Activated T-helper 17 cell treated with anti-CD3 and anti-CD28 coated beads, Interleukin-2, amount 50 U/mL, for 72 hours (primary cell): ENCODE data around the gene AREG. TPM values are rescaled to one million over a fixed set of nuclear protein-coding genes. Genes with fewer than 3 reads are reported as not detected.

Experiments
- ATAC-seq: fragments of 150-1000 bp; cut with Tn5 transposase; replicated peaks from 2 replicates; pipeline ENCODE4 v1.10.0; 2021; ENCODE audit warnings: mild to moderate bottlenecking, moderate library complexity
- H3K27ac Mint-ChIP-seq: one replicate; pipeline ENCODE4 v1.8.0; 2022; ENCODE audit warnings: mixed read lengths
- H3K27me3 Mint-ChIP-seq: one replicate; pipeline ENCODE4 v1.8.0; 2022; ENCODE audit warnings: mixed read lengths
- H3K36me3 Mint-ChIP-seq: one replicate; pipeline ENCODE4 v1.8.0; 2022; ENCODE audit warnings: low read depth, mild to moderate bottlenecking, mixed read lengths
- H3K4me1 Mint-ChIP-seq: one replicate; pipeline ENCODE4 v1.8.0; 2022; ENCODE audit warnings: mixed read lengths
- H3K4me3 Mint-ChIP-seq: one replicate; pipeline ENCODE4 v1.8.0; 2022; ENCODE audit warnings: mild to moderate bottlenecking, mixed read lengths
- H3K9me3 Mint-ChIP-seq: one replicate; pipeline ENCODE4 v1.8.0; 2022; ENCODE audit warnings: mixed read lengths
- total RNA-seq, 2 donors: library from RNA; stranded (reverse); gene quantifications; one replicate each; pipeline ENCODE4 v1.2.3, GENCODE V29; 2022

Gene AREG
- total RNA-seq, 2 donors from 2014 or later = 0.80 to 0.85 TPM

DNA sequence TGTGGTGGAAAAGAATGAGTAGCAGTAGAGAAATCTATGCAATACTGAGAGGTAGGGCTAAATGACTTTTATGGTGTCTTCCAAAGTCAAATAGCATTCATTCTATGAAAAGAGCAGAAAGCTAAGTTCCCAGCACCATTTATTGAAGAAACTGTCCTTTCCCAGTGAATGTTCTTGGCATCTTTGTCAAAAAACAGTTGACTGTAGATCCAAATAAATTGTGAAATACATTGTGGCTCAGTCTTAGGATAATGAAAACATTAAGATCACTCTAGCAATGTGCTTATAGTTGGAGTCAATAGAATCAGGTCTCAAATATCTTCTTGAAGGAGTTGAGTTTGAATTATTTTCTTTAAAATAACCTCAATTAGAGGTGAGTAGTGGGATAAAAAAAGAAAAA is 19.4 kb downstream of the AREG start:
- Mint-ChIP-seq H3K27me3 (peaks cover 12% of the 10 kb centered on the region), H3K4me3 (no peak overlapping the region), H3K9me3 (no peaks in the 10 kb centered on the region), H3K36me3 (no peaks in the 10 kb centered on the region), H3K27ac (no peak overlapping the region), H3K4me1 (no peaks in the 10 kb centered on the region)
- no peak for ATAC-seq

DNA sequence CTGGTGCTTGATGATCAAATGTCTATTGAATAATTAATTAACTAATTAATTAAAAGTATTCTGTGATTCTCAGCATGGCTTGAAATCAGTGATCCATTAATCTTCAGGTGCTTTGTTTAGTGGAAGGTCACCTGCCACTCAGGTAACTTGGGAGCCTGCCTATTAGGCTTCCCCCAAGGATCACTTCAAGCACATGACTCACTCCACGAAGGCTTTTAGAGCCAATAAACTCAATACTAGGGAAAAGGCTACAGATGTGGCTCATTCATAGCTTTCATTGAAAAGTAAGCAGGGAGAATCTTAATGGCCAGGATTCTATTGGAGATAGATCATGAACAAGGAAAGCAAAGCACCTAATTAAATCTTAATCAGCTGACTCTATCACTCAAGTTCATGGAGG is 21.3 kb downstream of the AREG start:
- no peaks in the 10 kb centered on the region for H3K9me3 Mint-ChIP-seq
- no peak for ATAC-seq

DNA sequence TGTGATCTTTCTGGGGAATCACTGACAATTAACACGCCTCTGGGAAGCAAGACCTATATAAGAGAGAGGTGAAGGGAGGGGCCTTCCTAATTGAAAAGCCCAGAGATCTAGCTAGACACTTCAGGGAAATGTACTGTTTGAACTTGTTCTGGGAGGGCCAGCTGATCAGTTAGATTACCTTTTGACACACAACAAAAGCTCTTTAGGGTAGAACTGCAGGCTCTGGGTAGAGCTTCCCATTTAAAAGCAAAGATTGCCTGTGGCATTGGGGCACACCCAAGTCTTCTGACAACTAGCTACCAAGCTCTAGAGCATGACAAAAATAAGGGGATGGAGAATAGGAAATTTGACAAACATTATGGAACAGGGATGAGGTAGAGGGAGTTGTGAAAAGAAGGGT is 26.3 kb downstream of the AREG start:
- Mint-ChIP-seq H3K36me3 (no peaks in the 10 kb centered on the region), H3K4me1 (no peaks in the 10 kb centered on the region), H3K27ac (no peak overlapping the region), H3K4me3 (no peak overlapping the region), H3K27me3 (peaks cover 15% of the 10 kb centered on the region), H3K9me3 (no peaks in the 10 kb centered on the region)
- no peak for ATAC-seq

More for the DNA sequence above, 21.3 kb downstream of the AREG start:
- H3K27ac Mint-ChIP-seq = no peak overlapping the region
- no peaks in the 10 kb centered on the region for H3K36me3 Mint-ChIP-seq
- no peak overlapping the region for H3K4me3 Mint-ChIP-seq
- peaks cover 5% of the 10 kb centered on the region for H3K27me3 Mint-ChIP-seq
- H3K4me1 Mint-ChIP-seq = no peaks in the 10 kb centered on the region

DNA sequence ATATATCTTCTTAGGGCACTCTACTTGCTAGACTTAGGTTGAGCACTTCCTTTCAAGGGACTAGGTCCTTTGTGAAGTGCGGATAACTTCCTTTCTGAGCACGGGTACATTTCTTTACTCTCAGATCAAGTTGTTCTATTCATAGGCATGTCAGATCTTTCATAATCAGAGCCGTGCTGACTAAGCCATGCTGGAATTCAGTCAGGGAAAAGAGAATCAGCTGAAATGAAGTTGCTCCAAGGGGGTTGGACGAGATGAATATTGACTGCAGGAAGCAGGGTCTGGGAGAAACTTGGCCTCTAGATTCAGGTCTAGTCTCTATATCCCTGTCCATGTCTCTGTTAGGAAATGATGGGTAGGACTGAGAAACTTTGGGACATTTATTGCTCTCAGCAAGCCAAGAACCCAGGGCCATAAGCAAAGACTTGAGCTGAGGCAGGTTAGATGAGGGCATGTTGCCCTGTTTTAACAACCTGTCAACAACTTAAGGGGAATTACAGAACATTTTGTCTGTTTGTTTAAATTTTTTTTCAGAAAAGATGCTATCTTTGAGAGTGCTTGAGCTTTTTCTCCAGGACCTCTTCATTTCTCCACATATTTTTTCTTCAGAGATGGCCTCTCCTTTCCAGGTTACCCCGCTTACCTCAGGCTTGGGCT is 28.3 kb downstream of the AREG start:
- Mint-ChIP-seq H3K36me3 (no peaks in the 10 kb centered on the region), H3K27me3 (peaks cover 16% of the 10 kb centered on the region), H3K9me3 (no peaks in the 10 kb centered on the region), H3K27ac (no peak overlapping the region), H3K4me3 (no peak overlapping the region), H3K4me1 (no peaks in the 10 kb centered on the region)
- no peak for ATAC-seq

DNA sequence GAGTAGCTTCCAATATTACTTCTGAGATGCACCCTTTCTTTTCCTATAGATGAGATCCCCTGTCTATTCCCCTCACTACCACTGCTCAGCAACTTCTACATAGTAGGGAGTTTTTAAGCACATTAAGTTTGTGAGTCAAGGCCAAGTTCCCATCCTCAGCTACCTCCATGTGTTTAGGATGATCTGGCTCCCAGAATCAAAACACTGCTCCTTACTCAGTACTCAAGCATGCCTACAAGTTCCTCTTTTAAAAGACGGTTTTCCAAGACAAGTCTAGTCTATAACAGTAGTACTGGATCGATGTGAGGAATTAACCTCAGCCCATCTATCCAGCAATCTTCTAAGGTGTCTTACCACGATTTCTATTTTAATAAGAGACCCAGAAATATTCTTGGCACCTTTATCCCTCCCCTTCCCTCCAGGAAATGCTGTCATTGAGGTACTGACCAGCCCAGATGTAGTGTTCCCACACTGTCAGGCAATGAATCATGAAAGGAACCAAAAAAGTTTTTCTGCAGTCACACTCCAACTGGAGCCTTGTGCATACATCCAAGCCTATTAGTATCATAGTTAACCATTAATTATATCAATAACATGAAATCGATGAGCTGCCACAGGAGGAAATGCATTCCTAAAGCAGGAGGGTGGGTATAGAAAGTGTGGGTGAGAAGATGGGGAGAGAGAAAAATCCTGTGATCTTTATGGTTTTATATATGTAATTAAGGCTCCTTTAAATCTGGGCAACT is 29.6 kb downstream of the AREG start:
- Mint-ChIP-seq H3K36me3 (no peaks in the 10 kb centered on the region), H3K4me3 (no peak overlapping the region)

DNA sequence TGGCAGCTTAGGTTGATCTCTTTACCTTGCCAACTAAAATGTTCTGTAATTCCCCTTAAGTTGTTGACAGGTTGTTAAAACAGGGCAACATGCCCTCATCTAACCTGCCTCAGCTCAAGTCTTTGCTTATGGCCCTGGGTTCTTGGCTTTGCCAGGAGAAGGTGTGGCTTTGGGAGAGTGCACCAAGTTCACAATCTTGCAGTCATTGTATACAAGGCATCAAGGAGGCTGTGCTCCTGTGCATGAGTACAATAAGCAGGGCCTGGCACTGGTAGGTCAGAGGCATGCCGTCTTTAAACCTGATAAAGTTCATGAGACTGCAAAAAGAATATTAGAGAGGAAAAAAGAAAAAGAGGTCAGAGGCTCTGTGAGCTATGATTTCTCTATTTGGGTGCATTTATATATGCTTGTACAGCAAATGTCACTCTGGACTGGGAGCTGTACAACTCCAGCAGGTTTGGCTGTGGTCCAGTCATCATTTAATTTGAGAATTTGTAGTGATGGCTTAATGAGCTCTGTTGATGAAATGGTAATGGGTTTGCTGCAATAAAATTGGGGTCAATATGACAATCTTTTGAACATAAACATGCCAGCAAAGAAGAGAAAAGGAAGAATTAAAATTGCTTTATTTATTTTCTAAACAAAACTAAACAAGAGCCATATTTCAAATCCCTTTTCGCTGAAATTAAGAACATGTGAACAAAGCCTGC is 30.3 kb downstream of the AREG start:
- no peak overlapping the region for H3K27ac Mint-ChIP-seq
- no peaks in the 10 kb centered on the region for H3K9me3 Mint-ChIP-seq
- H3K4me3 Mint-ChIP-seq = no peak overlapping the region
- H3K4me1 Mint-ChIP-seq = no peaks in the 10 kb centered on the region
- H3K27me3 Mint-ChIP-seq = peaks cover 16% of the 10 kb centered on the region
- ATAC-seq = no peak
- H3K36me3 Mint-ChIP-seq = no peaks in the 10 kb centered on the region

More for the DNA sequence above, 29.6 kb downstream of the AREG start:
- peaks cover 16% of the 10 kb centered on the region for H3K27me3 Mint-ChIP-seq
- H3K27ac Mint-ChIP-seq = no peak overlapping the region
- H3K9me3 Mint-ChIP-seq = no peaks in the 10 kb centered on the region
- H3K4me1 Mint-ChIP-seq = no peaks in the 10 kb centered on the region
- ATAC-seq = no peak

DNA sequence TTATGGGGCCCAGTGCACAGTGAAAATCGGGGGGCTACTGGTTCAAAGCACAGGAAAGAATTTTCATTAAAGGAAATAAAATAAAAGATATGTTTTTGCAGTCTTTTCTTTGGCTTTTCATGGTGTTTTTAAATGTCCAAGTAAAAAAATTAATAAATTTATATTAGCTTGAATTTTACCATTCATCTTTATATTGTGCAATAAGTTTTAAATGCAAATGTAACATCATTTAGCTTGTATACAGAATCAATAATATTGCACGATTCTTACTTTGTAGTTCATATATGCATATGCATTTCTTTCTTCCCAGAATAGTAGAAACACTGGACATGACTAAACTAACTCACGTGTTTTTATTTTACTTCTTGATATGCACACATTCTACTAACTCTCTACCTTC is 31.0 kb downstream of the AREG start:
- Mint-ChIP-seq H3K36me3 (no peaks in the 10 kb centered on the region), H3K9me3 (no peaks in the 10 kb centered on the region)

DNA sequence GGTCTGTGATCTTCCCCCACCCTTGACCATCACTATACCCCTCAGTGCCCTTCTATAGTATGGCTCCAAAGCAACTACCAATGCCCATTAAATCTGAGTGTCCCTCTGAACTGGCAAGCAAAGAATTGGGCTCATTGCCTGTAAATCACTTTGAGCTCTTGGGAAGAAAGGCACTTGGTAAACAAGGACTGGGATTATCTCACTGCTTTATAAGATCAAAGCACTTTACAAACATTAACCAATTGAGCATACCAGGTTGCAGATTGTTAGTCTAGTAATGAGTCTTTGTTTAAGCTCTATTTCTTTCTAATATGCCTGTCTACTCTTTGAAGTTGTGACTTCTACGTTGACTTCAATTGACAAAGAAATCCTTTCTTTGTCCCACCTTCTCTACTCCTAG is 34.1 kb downstream of the AREG start:
- Mint-ChIP-seq H3K27ac (no peak overlapping the region), H3K36me3 (no peaks in the 10 kb centered on the region), H3K4me1 (no peaks in the 10 kb centered on the region), H3K4me3 (no peak overlapping the region), H3K9me3 (no peaks in the 10 kb centered on the region), H3K27me3 (peaks cover 21% of the 10 kb centered on the region)
- no peak for ATAC-seq

More for the DNA sequence above, 31.0 kb downstream of the AREG start:
- no peak overlapping the region for H3K27ac Mint-ChIP-seq
- H3K4me1 Mint-ChIP-seq = no peaks in the 10 kb centered on the region
- H3K4me3 Mint-ChIP-seq = no peak overlapping the region
- H3K27me3 Mint-ChIP-seq = peaks cover 18% of the 10 kb centered on the region
- no peak for ATAC-seq

DNA sequence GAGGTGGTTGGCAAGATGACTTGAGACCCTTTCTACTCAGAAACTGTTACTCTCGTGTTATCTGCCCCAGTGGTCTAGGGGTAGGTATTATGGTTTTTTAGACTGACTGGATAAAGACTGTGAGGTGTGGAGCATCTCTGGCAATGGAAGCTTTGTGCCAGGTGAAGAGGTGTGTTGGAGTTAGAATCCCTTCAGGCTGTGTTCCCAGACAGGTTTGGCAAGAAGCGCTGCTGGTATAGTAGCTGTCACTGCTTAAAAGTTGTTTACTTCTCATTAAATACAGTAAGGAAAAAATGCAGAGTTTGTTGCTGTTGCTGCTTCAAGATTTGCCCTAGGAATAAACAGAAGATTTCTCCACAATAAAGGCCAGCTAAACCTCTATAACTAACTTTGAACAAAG is 35.3 kb downstream of the AREG start:
- ATAC-seq = no peak
- H3K36me3 Mint-ChIP-seq = no peaks in the 10 kb centered on the region
- H3K9me3 Mint-ChIP-seq = no peaks in the 10 kb centered on the region
- no peak overlapping the region for H3K4me3 Mint-ChIP-seq
- no peak overlapping the region for H3K27ac Mint-ChIP-seq
- H3K4me1 Mint-ChIP-seq = no peaks in the 10 kb centered on the region
- peaks cover 11% of the 10 kb centered on the region for H3K27me3 Mint-ChIP-seq

DNA sequence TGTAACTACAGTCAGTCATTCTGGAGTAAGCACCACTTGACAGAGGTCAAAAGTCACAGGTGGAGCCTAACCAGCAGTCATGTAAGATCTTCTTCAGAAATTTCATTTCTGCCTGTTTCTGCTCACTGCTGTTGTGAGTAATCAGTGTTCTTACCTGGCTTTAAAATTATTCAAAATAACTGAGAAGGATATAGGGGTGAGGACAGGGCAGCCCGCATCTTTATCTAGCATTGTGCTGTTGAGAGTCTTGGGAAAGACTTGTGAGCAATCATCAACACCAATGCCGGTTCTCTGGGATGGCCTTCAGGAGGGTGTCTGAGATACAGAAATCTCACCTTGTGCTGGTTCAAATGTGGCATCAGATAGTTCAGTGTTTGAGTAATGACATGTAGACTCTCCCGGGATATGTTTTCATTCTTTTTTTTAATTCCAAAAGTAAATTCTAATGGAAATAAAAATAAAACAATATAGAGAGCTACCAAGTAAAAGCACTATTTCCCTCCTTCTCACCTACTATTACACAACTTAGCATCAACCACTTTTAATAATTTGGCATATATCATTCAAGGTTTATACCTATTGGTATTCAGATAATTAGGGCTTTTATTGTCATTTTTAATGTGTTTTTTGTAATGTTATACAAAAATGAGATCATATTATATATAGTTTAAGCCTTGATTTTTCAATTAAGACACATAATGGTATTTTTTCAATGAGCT is 37.1 kb downstream of the AREG start:
- ATAC-seq = no peak
- no peak overlapping the region for H3K27ac Mint-ChIP-seq
- no peaks in the 10 kb centered on the region for H3K9me3 Mint-ChIP-seq
- H3K36me3 Mint-ChIP-seq = no peaks in the 10 kb centered on the region
- peaks cover 6% of the 10 kb centered on the region for H3K27me3 Mint-ChIP-seq
- H3K4me3 Mint-ChIP-seq = no peak overlapping the region
- no peaks in the 10 kb centered on the region for H3K4me1 Mint-ChIP-seq

DNA sequence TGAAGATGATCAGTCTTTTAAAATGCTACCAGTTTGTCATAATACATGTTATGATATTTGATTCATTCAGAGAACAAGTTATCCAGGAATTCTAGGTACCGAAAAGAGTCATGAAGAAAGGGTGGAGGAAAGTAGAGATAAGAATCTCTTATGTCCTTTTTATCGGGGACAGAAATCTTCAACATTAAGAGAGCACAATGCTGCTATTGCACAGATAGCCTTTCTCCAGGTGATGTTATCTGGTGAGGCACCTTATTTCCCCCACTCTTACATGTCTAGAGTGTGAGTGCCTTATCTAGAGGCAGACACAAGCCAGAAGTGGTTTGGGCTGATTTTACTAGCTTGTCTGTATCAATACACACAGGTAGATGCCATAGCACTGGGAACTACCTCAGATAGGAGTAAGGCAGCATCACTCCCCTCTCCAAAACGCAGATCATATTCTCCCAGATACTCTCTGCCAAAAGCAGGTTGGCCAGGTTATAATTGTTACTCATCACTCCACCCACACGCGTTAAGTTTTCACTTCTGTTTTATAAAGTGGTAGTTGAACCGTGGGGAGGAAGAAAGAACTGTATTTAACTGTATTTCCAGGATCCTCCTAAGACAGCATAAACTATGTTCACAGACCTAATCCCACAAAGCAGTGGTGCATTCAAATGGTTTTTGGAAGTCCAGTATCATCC is 38.4 kb downstream of the AREG start:
- no peaks in the 10 kb centered on the region for H3K36me3 Mint-ChIP-seq
- ATAC-seq = peak; percentile 49
- H3K27ac Mint-ChIP-seq = no peak overlapping the region
- H3K27me3 Mint-ChIP-seq = peaks cover 6% of the 10 kb centered on the region
- H3K9me3 Mint-ChIP-seq = no peaks in the 10 kb centered on the region
- no peak overlapping the region for H3K4me3 Mint-ChIP-seq
- H3K4me1 Mint-ChIP-seq = no peaks in the 10 kb centered on the region

DNA sequence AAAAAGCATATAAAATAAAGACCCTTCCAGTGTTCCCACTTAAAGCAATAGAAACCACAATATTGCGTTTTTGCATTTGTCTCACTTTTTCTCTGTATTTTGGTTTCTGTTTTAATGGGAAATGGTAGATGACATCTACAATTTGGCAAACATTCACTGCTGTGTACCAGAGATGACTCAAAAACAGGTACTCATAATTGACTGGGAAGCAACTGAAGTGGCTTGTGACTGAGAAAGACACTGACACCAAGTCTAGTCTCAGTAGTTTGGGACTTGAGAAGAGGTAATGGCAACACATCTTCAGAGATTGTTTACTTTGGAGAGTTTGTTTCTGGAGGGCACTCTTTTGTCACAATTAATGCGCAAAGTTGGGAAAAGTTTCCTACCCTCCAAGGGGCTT is 42.0 kb downstream of the AREG start:
- Mint-ChIP-seq H3K27ac (no peak overlapping the region), H3K36me3 (no peaks in the 10 kb centered on the region), H3K4me3 (no peak overlapping the region), H3K9me3 (no peaks in the 10 kb centered on the region), H3K27me3 (peaks cover 3% of the 10 kb centered on the region), H3K4me1 (no peaks in the 10 kb centered on the region)
- peak; percentile 56 for ATAC-seq

DNA sequence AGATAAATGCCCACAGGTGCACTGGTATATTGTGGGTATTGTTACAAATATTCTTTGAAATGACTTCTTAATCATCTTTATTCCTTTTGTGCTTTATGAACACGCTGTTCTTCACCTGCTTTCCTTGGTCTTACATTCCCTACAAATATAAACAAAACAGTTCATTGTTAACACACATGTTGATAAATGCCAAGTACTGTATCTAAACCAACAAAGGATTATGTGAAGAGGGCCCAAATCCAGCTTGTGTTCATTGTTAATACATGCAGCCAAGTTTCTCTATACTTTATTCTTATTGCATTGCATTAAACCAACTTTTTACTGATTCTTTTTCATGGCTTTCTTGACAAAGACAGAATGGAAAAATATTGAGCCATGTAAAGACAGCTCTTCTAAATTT is 42.8 kb downstream of the AREG start:
- Mint-ChIP-seq H3K27ac (no peak overlapping the region), H3K9me3 (peaks cover 3% of the 10 kb centered on the region), H3K27me3 (peaks cover 3% of the 10 kb centered on the region), H3K36me3 (no peaks in the 10 kb centered on the region), H3K4me3 (no peak overlapping the region), H3K4me1 (no peaks in the 10 kb centered on the region)
- no peak for ATAC-seq

DNA sequence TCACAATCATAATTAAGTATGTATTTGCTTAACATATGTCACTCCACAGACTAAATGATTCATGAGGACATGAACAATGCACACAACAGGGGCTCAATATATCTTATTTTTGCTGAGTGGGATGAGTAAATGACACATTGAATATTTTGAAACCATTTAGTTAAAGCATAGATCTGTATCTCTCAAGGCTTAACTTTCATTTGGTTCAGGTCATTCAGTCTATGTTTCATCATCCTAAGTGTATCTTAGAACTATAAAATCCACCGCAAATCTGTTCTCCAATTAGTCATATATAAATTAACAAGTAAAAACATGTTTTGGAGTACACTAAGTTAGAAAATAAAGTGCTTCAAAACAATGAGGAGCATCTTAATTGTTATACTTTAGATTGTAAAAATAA is 45.8 kb downstream of the AREG start:
- no peak for ATAC-seq
- Mint-ChIP-seq H3K27ac (no peak overlapping the region), H3K27me3 (no peaks in the 10 kb centered on the region), H3K9me3 (peaks cover 3% of the 10 kb centered on the region), H3K4me1 (no peaks in the 10 kb centered on the region), H3K4me3 (no peak overlapping the region), H3K36me3 (no peaks in the 10 kb centered on the region)
